ENCODE data around the gene HYAL3.

DNA sequence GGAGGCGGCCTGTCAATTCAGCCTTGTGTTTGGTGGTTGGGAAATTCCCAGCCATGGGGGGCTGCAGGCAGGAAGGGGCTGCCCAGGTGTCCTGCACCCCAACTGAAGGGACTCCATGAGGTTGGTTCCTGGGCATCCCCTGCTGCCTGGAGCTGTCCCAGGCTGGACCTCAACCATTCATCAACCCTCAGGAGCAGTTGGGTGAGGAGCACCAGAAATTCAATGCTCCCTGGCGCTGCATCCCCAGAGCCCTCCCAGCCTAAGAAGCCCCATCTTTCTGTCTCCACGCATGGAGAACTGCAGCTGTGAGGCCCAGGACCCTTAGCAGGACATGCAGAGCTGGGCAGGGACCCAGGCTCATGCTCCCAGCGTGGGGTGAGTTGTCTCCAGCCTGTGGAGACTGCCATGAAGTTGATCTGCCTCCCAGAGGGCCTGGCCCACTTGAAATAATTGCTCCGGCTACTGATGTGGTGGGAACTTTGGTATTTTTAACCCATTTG lies 38.2 kb downstream of the HYAL3 start:
- TF ChIP-seq, protein P1, sequence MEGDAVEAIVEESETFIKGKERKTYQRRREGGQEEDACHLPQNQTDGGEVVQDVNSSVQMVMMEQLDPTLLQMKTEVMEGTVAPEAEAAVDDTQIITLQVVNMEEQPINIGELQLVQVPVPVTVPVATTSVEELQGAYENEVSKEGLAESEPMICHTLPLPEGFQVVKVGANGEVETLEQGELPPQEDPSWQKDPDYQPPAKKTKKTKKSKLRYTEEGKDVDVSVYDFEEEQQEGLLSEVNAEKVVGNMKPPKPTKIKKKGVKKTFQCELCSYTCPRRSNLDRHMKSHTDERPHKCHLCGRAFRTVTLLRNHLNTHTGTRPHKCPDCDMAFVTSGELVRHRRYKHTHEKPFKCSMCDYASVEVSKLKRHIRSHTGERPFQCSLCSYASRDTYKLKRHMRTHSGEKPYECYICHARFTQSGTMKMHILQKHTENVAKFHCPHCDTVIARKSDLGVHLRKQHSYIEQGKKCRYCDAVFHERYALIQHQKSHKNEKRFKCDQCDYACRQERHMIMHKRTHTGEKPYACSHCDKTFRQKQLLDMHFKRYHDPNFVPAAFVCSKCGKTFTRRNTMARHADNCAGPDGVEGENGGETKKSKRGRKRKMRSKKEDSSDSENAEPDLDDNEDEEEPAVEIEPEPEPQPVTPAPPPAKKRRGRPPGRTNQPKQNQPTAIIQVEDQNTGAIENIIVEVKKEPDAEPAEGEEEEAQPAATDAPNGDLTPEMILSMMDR (IDR thresholded peaks at IDR 0.05; ENCODE audit: borderline replicate concordance, extremely low read depth, low read length, poor library complexity, severe bottlenecking) = no peak
- no peak for TF ChIP-seq EZH2 (IDR thresholded peaks at IDR 0.05; ENCODE audit: borderline replicate concordance, low read depth, low read length, severe bottlenecking)

Measured in DND-41 (cell line).